GM12878 (cell line): Measurements from ENCODE around the gene NCAPD3. TPM values are rescaled to one million over a fixed set of nuclear protein-coding genes. Genes with fewer than 3 reads are reported as not detected.

Experiments
- CEBPZ ChIP-seq: fragments of 150-350 bp; IDR thresholded peaks from 2 replicates; pipeline ENCODE4 v1.6.1; 2016; ENCODE audit warnings: low read depth, low read length
- CUX1 ChIP-seq: IDR thresholded peaks from 2 replicates; pipeline ENCODE4 v1.6.1; 2012; ENCODE audit warnings: improper control_type of control experiment, low read depth, low read length; ENCODE audit not compliant: insufficient replicate concordance
- EED ChIP-seq: sonication (generic); IDR thresholded peaks from 2 replicates; pipeline ENCODE4 v1.6.1; 2016; ENCODE audit warnings: antibody characterized with exemption, low read depth
- ETV6 ChIP-seq, 2 experiments: fragments of 450-650 bp in 1 of 2; IDR thresholded peaks in 1 of 2; conservative IDR thresholded peaks in 1 of 2; 2 replicates each; pipeline ENCODE4 v1.6.1; 2014; ENCODE audit warnings: antibody characterized with exemption in 1 of 2, borderline replicate concordance in 1 of 2, low read depth in 1 of 2, mild to moderate bottlenecking in 1 of 2, moderate library complexity in 1 of 2
- FOXK2 ChIP-seq: fragments of 450-650 bp; IDR thresholded peaks from 2 replicates; pipeline ENCODE4 v1.6.1; 2017; ENCODE audit warnings: mild to moderate bottlenecking, moderate library complexity
- FOXM1 ChIP-seq: IDR thresholded peaks from 2 replicates; pipeline ENCODE4 v1.6.1; 2012; ENCODE audit warnings: low read depth, mild to moderate bottlenecking, inconsistent platforms, low read length, moderate library complexity
- HDAC6 ChIP-seq: fragments of 200-600 bp; sonication (generic); IDR thresholded peaks from one replicate; pipeline ENCODE4 v1.8.0; 2017; ENCODE audit warnings: antibody characterized with exemption; ENCODE audit not compliant: unreplicated experiment
- IKZF2 ChIP-seq, 2 experiments: fragments of 450-650 bp; IDR thresholded peaks; 2 replicates each; pipeline ENCODE4 v1.6.1; 2017; ENCODE audit warnings: mild to moderate bottlenecking in 2 of 2, moderate library complexity in 2 of 2
- MLLT1 ChIP-seq: fragments of 450-650 bp; IDR thresholded peaks from 2 replicates; pipeline ENCODE4 v1.6.1; 2016; ENCODE audit warnings: mild to moderate bottlenecking
- NFYB ChIP-seq: IDR thresholded peaks from 2 replicates; pipeline ENCODE4 v1.6.1; 2011; ENCODE audit warnings: low read depth, mild to moderate bottlenecking, low read length, improper control_type of control experiment, moderate library complexity; ENCODE audit not compliant: insufficient read depth
- PBX3 ChIP-seq: IDR thresholded peaks from 2 replicates; pipeline ENCODE4 v1.6.1; 2011; ENCODE audit warnings: mild to moderate bottlenecking, low read depth, low read length, moderate library complexity; ENCODE audit not compliant: insufficient replicate concordance
- PML ChIP-seq: IDR thresholded peaks from 2 replicates; pipeline ENCODE4 v1.6.1; 2012; ENCODE audit warnings: low read length, inconsistent platforms
- RELA ChIP-seq: fragments of 450-650 bp; IDR thresholded peaks from 2 replicates; pipeline ENCODE4 v1.8.0; 2014; ENCODE audit warnings: borderline replicate concordance; ENCODE audit not compliant: partially characterized antibody
- SIN3A ChIP-seq: IDR thresholded peaks from 2 replicates; pipeline ENCODE4 v1.6.1; 2012; ENCODE audit warnings: low read depth, low read length, improper control_type of control experiment
- SMARCA5 ChIP-seq: fragments of 450-650 bp; IDR thresholded peaks from 2 replicates; pipeline ENCODE4 v1.6.1; 2017; ENCODE audit warnings: mild to moderate bottlenecking
- STAT3 ChIP-seq: IDR thresholded peaks from 2 replicates; pipeline ENCODE4 v1.6.1; 2011; ENCODE audit warnings: low read depth, low read length, improper control_type of control experiment
- TARDBP ChIP-seq: IDR thresholded peaks from 2 replicates; pipeline ENCODE4 v1.6.1; 2016; ENCODE audit warnings: borderline replicate concordance
- YBX1 ChIP-seq: fragments of 450-650 bp; IDR thresholded peaks from 2 replicates; pipeline ENCODE4 v1.6.1; 2016; ENCODE audit warnings: antibody characterized with exemption
- polyA plus RNA-seq, 11 experiments: library from polyadenylated mRNA; depleted of rRNA in 4 of 11; unstranded in 6 of 11; stranded (reverse) in 5 of 11; fragments of >200 nt; fragmentation: Nextera tagmentation in 4 of 11; fragmentation: Illumina TruSeq in 1 of 11; extraction: Ambion mirVana in 4 of 11; extraction: Trizol in 1 of 11; gene quantifications; 1 replicate in 1 of 11; 2 replicates in 10 of 11; pipeline versions ENCODE4 v1.2.1 to v1.2.3, GENCODE V29; 2011 to 2016; ENCODE audit warnings: inconsistent platforms in 2 of 11, missing spikeins in 2 of 11, low read depth in 1 of 11
- total RNA-seq, 4 experiments: library from RNA; depleted of rRNA in 3 of 4; stranded (reverse); fragments of >200 nt in 3 of 4; fragmentation: Illumina TruSeq in 1 of 4; extraction: Trizol in 1 of 4; gene quantifications; 2 replicates each; pipeline versions ENCODE4 v1.2.1 to v1.2.3, GENCODE V29; 2013 to 2021

Gene NCAPD3
- total and polyA plus RNA-seq, 10 of the 15 experiments (the other 5 are each of a cell fraction or from before 2014, with no cell fraction given): 14.9 to 58.2 (median 48.2) TPM

GRCh38 chr11:134224710-134225664 is 1.2 kb upstream of the NCAPD3 start (continued):
- TF ChIP-seq CUX1 (no peak), PML (no peak), RELA (no peak), SIN3A (no peak), CEBPZ (no peak), FOXK2 (no peak), PBX3 (no peak), EED (no peak), HDAC6 (no peak), MLLT1 (no peak), ETV6 (conservative IDR thresholded peaks at IDR 0.05 in 1 of 2, IDR thresholded peaks at IDR 0.05 in 1 of 2; ENCODE audit: borderline replicate concordance in 1 of 2, low read depth in 1 of 2) (no peak), FOXM1 (no peak), IKZF2 (IDR thresholded peaks at IDR 0.05) (no peak), SMARCA5 (peak; percentile 69; the same call in 1 of the 2 replicates), TARDBP (no peak), YBX1 (no peak), STAT3 (no peak), NFYB (no peak)
